ENCODE data around the gene FAM43B.

DNA sequence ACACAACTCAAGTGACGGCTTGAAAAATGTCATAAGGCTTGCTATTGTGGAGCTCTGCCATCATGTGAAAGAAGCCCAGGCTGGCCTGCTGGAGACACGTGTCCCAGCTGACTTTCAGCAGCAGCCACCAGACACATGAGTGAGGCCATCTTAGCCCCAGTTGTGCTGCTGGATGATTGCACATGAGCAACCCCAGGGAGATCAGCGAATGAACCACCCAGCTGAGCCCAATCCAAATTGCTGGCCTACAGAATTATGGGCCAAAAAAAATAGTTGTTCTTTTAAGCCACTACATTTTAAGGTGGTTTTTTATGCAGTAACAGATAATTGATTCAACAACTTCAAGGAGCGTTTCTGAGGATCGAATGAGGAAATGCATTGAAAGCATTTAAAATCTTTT, 19.1 kb downstream of the FAM43B start:
- TF ChIP-seq SUZ12 (IDR thresholded peaks at IDR 0.05; ENCODE audit: extremely low read depth, insufficient read depth, insufficient read length) (no peak), YY1 (IDR thresholded peaks at IDR 0.05; ENCODE audit: insufficient read depth, insufficient read length) (no peak), ZNF274 (IDR thresholded peaks at IDR 0.05; ENCODE audit: low read depth, low read length) (no peak)

Data from NT2/D1 (cell line).